HepG2 (cell line): Measurements from ENCODE around the gene BSND. TPM values are rescaled to one million over a fixed set of nuclear protein-coding genes. Genes with fewer than 3 reads are reported as not detected.

Source experiments
- CC2D1A ChIP-seq: sonication (generic); formaldehyde crosslinking; IDR thresholded peaks from 2 replicates; pipeline ENCODE4 v1.8.1; 2023; ENCODE audit warnings: mild to moderate bottlenecking, missing genetic modification reagents
- MED1 ChIP-seq: sonication (generic); formaldehyde crosslinking; IDR thresholded peaks from 2 replicates; pipeline ENCODE4 v1.4.0; 2020; ENCODE audit warnings: missing genetic modification reagents
- SIX4 ChIP-seq: sonication (generic); formaldehyde crosslinking; IDR thresholded peaks from 2 replicates; pipeline ENCODE4 v1.4.0; 2020; ENCODE audit warnings: missing genetic modification reagents
- ZNF543 ChIP-seq: sonication (generic); formaldehyde crosslinking; IDR thresholded peaks from 2 replicates; pipeline ENCODE4 v1.4.0; 2020; ENCODE audit warnings: mild to moderate bottlenecking, missing genetic modification reagents
- ZNF652 ChIP-seq: IDR thresholded peaks from 2 replicates; pipeline ENCODE4 v1.6.1; 2016; ENCODE audit warnings: low read depth, borderline replicate concordance
- ZNF792 ChIP-seq: IDR thresholded peaks from 2 replicates; pipeline ENCODE4 v1.6.1; 2016
- polyA plus RNA-seq, 8 experiments: library from polyadenylated mRNA; depleted of rRNA in 3 of 8; stranded (reverse) in 7 of 8; unstranded in 1 of 8; fragments of >200 nt; fragmentation: Illumina TruSeq in 4 of 8; extraction: Trizol in 4 of 8; gene quantifications; 2 replicates each; pipeline versions ENCODE4 v1.2.1 to v1.2.3, GENCODE V29; 2011 to 2016; ENCODE audit warnings: low read depth in 4 of 8, missing spikeins in 1 of 8, mixed read lengths in 1 of 8; ENCODE audit not compliant: insufficient read depth in 1 of 8
- total RNA-seq, 5 experiments: library from RNA; depleted of rRNA; stranded (reverse); fragments of >200 nt; fragmentation: Illumina TruSeq; extraction: Trizol; gene quantifications; 2 replicates each; pipeline ENCODE4 v1.2.3, GENCODE V29; 2016; ENCODE audit warnings: low read depth in 1 of 5
- TF ChIP-seq, protein P1 (sequence below): sonication (generic); formaldehyde crosslinking; conservative IDR thresholded peaks from 2 replicates; pipeline ENCODE4 v1.4.0; 2020; ENCODE audit warnings: missing genetic modification reagents
- TF ChIP-seq, protein P2 (sequence below): sonication (generic); formaldehyde crosslinking; IDR thresholded peaks from 2 replicates; pipeline ENCODE4 v1.9.0; 2021; ENCODE audit warnings: mild to moderate bottlenecking, missing genetic modification reagents
- TF ChIP-seq, protein P3 (sequence below): sonication (generic); formaldehyde crosslinking; IDR thresholded peaks from 2 replicates; pipeline ENCODE4 v1.4.0; 2020; ENCODE audit warnings: missing genetic modification reagents
- TF ChIP-seq, protein P4 (sequence below): sonication (generic); formaldehyde crosslinking; conservative IDR thresholded peaks from 2 replicates; pipeline ENCODE4 v1.4.0; 2020; ENCODE audit warnings: mild to moderate bottlenecking, missing genetic modification reagents, moderate library complexity
- TF ChIP-seq, protein P5 (sequence below): sonication (generic); formaldehyde crosslinking; IDR thresholded peaks from 2 replicates; pipeline ENCODE4 v1.4.0; 2020; ENCODE audit warnings: mild to moderate bottlenecking, missing genetic modification reagents

BSND gene
- total and polyA plus RNA-seq, 2 of the 13 experiments (the other 11 are each of a cell fraction or from before 2014, with no cell fraction given) = not detected

DNA sequence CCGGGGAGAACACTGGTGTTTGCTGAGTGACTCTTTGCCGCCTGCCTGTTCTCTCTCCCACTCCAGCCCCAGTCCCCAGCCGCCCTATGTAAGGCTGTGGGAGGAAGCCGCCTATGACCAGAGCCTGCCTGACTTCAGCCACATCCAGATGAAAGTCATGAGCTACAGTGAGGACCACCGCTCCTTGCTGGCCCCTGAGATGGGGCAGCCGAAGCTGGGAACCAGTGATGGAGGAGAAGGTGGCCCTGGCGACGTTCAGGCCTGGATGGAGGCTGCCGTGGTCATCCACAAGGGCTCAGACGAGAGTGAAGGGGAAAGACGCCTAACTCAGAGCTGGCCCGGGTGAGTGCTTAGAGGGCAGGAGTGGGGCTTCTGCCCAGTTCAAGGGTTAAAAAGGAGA is 8.2 kb downstream of the BSND start (continued):
- TF ChIP-seq, protein P1, sequence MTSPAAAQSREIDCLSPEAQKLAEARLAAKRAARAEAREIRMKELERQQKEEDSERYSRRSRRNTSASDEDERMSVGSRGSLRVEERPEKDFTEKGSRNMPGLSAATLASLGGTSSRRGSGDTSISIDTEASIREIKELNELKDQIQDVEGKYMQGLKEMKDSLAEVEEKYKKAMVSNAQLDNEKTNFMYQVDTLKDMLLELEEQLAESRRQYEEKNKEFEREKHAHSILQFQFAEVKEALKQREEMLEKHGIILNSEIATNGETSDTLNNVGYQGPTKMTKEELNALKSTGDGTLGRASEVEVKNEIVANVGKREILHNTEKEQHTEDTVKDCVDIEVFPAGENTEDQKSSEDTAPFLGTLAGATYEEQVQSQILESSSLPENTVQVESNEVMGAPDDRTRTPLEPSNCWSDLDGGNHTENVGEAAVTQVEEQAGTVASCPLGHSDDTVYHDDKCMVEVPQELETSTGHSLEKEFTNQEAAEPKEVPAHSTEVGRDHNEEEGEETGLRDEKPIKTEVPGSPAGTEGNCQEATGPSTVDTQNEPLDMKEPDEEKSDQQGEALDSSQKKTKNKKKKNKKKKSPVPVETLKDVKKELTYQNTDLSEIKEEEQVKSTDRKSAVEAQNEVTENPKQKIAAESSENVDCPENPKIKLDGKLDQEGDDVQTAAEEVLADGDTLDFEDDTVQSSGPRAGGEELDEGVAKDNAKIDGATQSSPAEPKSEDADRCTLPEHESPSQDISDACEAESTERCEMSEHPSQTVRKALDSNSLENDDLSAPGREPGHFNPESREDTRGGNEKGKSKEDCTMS = no peak
- TF ChIP-seq CC2D1A (CRISPR knock-in tag) = no peak
- TF ChIP-seq SIX4 = no peak
- TF ChIP-seq, protein P2, sequence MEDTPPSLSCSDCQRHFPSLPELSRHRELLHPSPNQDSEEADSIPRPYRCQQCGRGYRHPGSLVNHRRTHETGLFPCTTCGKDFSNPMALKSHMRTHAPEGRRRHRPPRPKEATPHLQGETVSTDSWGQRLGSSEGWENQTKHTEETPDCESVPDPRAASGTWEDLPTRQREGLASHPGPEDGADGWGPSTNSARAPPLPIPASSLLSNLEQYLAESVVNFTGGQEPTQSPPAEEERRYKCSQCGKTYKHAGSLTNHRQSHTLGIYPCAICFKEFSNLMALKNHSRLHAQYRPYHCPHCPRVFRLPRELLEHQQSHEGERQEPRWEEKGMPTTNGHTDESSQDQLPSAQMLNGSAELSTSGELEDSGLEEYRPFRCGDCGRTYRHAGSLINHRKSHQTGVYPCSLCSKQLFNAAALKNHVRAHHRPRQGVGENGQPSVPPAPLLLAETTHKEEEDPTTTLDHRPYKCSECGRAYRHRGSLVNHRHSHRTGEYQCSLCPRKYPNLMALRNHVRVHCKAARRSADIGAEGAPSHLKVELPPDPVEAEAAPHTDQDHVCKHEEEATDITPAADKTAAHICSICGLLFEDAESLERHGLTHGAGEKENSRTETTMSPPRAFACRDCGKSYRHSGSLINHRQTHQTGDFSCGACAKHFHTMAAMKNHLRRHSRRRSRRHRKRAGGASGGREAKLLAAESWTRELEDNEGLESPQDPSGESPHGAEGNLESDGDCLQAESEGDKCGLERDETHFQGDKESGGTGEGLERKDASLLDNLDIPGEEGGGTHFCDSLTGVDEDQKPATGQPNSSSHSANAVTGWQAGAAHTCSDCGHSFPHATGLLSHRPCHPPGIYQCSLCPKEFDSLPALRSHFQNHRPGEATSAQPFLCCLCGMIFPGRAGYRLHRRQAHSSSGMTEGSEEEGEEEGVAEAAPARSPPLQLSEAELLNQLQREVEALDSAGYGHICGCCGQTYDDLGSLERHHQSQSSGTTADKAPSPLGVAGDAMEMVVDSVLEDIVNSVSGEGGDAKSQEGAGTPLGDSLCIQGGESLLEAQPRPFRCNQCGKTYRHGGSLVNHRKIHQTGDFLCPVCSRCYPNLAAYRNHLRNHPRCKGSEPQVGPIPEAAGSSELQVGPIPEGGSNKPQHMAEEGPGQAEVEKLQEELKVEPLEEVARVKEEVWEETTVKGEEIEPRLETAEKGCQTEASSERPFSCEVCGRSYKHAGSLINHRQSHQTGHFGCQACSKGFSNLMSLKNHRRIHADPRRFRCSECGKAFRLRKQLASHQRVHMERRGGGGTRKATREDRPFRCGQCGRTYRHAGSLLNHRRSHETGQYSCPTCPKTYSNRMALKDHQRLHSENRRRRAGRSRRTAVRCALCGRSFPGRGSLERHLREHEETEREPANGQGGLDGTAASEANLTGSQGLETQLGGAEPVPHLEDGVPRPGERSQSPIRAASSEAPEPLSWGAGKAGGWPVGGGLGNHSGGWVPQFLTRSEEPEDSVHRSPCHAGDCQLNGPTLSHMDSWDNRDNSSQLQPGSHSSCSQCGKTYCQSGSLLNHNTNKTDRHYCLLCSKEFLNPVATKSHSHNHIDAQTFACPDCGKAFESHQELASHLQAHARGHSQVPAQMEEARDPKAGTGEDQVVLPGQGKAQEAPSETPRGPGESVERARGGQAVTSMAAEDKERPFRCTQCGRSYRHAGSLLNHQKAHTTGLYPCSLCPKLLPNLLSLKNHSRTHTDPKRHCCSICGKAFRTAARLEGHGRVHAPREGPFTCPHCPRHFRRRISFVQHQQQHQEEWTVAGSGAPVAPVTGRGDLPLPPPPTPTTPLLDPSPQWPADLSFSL (CRISPR knock-in tag) = no peak
- TF ChIP-seq, protein P3, sequence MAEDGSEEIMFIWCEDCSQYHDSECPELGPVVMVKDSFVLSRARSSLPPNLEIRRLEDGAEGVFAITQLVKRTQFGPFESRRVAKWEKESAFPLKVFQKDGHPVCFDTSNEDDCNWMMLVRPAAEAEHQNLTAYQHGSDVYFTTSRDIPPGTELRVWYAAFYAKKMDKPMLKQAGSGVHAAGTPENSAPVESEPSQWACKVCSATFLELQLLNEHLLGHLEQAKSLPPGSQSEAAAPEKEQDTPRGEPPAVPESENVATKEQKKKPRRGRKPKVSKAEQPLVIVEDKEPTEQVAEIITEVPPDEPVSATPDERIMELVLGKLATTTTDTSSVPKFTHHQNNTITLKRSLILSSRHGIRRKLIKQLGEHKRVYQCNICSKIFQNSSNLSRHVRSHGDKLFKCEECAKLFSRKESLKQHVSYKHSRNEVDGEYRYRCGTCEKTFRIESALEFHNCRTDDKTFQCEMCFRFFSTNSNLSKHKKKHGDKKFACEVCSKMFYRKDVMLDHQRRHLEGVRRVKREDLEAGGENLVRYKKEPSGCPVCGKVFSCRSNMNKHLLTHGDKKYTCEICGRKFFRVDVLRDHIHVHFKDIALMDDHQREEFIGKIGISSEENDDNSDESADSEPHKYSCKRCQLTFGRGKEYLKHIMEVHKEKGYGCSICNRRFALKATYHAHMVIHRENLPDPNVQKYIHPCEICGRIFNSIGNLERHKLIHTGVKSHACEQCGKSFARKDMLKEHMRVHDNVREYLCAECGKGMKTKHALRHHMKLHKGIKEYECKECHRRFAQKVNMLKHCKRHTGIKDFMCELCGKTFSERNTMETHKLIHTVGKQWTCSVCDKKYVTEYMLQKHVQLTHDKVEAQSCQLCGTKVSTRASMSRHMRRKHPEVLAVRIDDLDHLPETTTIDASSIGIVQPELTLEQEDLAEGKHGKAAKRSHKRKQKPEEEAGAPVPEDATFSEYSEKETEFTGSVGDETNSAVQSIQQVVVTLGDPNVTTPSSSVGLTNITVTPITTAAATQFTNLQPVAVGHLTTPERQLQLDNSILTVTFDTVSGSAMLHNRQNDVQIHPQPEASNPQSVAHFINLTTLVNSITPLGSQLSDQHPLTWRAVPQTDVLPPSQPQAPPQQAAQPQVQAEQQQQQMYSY (CRISPR knock-in tag) = no peak
- TF ChIP-seq, protein P4, sequence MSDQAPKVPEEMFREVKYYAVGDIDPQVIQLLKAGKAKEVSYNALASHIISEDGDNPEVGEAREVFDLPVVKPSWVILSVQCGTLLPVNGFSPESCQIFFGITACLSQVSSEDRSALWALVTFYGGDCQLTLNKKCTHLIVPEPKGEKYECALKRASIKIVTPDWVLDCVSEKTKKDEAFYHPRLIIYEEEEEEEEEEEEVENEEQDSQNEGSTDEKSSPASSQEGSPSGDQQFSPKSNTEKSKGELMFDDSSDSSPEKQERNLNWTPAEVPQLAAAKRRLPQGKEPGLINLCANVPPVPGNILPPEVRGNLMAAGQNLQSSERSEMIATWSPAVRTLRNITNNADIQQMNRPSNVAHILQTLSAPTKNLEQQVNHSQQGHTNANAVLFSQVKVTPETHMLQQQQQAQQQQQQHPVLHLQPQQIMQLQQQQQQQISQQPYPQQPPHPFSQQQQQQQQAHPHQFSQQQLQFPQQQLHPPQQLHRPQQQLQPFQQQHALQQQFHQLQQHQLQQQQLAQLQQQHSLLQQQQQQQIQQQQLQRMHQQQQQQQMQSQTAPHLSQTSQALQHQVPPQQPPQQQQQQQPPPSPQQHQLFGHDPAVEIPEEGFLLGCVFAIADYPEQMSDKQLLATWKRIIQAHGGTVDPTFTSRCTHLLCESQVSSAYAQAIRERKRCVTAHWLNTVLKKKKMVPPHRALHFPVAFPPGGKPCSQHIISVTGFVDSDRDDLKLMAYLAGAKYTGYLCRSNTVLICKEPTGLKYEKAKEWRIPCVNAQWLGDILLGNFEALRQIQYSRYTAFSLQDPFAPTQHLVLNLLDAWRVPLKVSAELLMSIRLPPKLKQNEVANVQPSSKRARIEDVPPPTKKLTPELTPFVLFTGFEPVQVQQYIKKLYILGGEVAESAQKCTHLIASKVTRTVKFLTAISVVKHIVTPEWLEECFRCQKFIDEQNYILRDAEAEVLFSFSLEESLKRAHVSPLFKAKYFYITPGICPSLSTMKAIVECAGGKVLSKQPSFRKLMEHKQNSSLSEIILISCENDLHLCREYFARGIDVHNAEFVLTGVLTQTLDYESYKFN = no peak
- no peak for TF ChIP-seq ZNF652 (CRISPR knock-in tag)
- TF ChIP-seq, protein P5, sequence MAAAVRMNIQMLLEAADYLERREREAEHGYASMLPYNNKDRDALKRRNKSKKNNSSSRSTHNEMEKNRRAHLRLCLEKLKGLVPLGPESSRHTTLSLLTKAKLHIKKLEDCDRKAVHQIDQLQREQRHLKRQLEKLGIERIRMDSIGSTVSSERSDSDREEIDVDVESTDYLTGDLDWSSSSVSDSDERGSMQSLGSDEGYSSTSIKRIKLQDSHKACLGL (CRISPR knock-in tag) = no peak
- TF ChIP-seq MED1 (CRISPR knock-in tag) = no peak
- no peak for TF ChIP-seq ZNF792 (CRISPR knock-in tag)
- TF ChIP-seq ZNF543 (CRISPR knock-in tag) = no peak
- TF ChIP-seq, all 625 proteins: peak for 0
